ENCODE measurements around the gene C9orf152. TPM values are rescaled to one million over a fixed set of nuclear protein-coding genes. Genes with fewer than 3 reads are reported as not detected.
A peak's percentile ranks its signal among the peaks of the same experiment; 100 is the strongest.

Gene C9orf152
- total RNA-seq, 1 donor: not detected

DNA sequence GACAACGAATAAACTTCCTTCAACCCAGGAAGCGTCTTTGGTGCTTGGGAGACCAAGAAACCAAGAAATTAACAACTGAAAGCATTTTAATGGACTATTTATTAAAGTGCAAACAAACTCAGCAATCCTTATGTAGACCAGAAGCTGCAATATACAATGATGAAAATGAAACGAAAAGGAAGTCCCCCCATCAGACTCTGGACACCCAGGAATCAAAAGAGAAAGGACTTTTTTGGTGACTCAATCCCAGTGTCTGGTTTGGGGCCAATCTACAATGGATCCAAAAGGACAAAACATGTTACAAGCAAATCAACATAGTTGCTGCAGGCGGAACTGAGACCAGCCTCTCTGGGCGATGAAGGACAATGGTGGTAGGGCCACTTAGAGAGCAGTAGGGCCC lies 39.5 kb downstream of the C9orf152 start:
- DNase-seq (ENCODE audit: low read depth): no peak
- TF ChIP-seq, protein P1, sequence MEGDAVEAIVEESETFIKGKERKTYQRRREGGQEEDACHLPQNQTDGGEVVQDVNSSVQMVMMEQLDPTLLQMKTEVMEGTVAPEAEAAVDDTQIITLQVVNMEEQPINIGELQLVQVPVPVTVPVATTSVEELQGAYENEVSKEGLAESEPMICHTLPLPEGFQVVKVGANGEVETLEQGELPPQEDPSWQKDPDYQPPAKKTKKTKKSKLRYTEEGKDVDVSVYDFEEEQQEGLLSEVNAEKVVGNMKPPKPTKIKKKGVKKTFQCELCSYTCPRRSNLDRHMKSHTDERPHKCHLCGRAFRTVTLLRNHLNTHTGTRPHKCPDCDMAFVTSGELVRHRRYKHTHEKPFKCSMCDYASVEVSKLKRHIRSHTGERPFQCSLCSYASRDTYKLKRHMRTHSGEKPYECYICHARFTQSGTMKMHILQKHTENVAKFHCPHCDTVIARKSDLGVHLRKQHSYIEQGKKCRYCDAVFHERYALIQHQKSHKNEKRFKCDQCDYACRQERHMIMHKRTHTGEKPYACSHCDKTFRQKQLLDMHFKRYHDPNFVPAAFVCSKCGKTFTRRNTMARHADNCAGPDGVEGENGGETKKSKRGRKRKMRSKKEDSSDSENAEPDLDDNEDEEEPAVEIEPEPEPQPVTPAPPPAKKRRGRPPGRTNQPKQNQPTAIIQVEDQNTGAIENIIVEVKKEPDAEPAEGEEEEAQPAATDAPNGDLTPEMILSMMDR (IDR thresholded peaks at IDR 0.05; ENCODE audit: insufficient read depth, low read depth, low read length): no peak
- H3K4me3 ChIP-seq (ENCODE audit: low read depth, low read length): no peak overlapping the region

DNA sequence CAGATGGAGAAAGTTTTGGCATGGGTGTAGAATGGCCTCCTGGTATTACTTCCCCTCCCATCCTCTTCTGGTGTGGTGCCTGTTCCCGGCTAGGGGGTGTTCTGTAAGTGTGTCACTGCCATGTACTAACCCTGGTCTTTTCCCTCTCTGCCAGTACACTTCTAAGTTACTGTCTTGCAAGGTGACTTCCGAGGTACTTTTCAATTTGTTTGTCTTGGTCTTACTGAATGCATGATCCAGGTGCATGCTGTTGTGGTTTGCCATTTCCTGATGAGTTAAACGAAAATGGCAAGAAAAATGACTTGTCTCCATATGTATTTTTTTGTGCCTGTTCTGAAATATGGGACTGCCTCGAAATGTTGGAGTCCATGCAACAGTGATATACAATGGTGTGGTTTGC lies 46.0 kb downstream of the C9orf152 start:
- TF ChIP-seq, protein P1 (IDR thresholded peaks at IDR 0.05; ENCODE audit: insufficient read depth, low read depth, low read length): no peak
- no peak overlapping the region for H3K4me3 ChIP-seq (ENCODE audit: low read depth, low read length)
- no peak for DNase-seq (ENCODE audit: low read depth)

DNA sequence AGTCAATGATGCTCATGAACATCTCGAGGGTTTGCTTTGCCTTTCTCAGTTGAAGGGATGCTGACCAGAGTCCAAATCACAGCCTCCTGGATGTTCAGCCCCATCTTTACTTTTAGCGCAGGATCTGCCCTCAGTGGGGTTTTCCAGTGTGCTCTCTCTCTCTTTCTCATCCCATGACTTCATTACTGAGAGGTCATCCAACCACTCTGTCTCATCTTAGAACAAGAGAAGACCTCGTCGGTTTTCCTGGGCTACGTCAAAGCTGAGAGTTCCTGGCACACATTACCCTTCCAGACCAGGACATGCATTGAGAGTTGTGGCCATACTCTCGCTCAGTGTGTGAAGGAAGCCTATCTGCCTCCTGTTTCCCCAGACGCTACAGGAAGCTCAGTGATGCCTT lies 47.3 kb downstream of the C9orf152 start:
- DNase-seq (ENCODE audit: low read depth): no peak
- TF ChIP-seq, protein P1 (IDR thresholded peaks at IDR 0.05; ENCODE audit: insufficient read depth, low read depth, low read length): no peak
- no peak overlapping the region for H3K4me3 ChIP-seq (ENCODE audit: low read depth, low read length)

DNA sequence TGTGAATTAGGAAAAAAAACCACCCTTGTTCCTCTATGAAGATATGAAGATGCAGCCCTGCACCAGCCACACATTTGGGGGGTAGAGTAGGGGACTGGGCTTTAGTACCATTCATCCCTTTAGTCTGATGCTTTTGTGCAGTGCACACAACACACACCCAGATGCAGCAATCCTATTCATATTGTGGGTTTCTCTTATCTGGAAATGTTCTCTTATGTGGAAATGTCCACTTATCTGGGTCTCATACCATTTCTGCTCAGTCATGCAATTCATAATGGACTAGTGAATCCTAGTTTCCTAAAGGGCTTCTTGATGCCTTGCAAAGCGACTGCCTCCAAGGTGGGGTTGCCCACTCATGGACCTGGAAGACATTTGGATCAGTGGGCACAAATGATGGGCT lies 47.8 kb downstream of the C9orf152 start:
- TF ChIP-seq, protein P1 (IDR thresholded peaks at IDR 0.05; ENCODE audit: insufficient read depth, low read depth, low read length): no peak
- DNase-seq (ENCODE audit: low read depth): peak; percentile 69
- H3K4me3 ChIP-seq (ENCODE audit: low read depth, low read length): no peak overlapping the region

DNA sequence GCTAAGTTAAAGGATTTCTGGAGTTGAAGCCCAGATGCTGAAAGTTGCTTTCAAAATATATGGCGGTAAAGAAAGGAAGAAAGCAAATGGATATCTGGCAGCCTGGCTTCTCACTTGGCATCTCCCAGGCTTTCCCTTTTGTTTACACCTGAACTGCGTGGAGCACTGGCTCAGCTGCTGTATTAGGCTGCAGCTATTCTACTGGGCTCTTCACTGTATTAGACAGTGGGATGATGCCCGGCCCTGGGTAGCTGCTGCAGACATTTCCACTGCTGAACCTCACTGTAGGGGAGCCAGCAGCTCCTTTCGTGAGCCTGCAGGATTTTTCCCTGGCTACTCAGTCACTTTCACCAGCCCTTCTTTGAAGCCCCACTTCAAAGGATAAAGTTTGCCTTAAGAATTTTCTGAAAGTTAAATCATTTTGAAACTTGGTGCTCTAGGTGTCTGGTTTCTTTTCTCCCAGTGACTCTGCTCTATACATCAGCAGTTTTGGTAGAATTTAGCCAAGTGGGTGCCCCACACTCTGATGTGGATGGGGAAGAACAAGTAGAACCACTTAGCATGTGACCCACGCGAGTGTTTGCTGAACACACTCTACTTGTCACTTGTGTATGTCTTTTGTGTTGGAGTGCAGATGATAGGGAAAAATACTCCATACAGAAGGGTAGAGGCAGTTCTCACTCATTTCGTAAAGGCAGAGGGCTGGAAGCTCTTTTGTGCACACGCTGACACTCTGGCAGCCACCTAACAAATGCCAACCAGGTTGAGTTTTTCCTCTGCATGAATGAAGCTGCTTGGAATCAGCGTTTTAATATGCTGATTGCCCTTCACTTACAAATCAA lies 49.9 kb downstream of the C9orf152 start:
- DNase-seq (ENCODE audit: low read depth): no peak
- TF ChIP-seq, protein P1 (IDR thresholded peaks at IDR 0.05; ENCODE audit: insufficient read depth, low read depth, low read length): no peak
- no peak overlapping the region for H3K4me3 ChIP-seq (ENCODE audit: low read depth, low read length)

DNA sequence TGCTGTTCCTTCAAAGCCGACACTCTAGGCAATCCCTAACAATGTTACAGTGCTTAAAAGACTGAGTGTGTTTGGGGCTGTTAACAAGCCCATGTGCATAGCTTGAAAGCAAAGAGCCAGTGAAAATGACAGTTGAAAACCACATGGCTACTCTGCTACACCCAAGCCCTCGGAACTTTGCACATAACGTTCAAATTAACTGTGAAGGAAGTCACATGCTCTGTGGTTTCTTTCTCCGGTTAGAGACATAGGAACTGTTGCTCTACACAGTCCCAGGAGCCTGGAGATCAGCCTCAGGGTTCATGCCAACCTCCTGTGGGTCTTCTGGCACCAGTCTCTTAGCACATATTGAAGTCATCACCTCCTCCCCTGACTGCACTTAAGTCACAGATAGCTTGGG lies 51.1 kb downstream of the C9orf152 start:
- TF ChIP-seq, protein P1 (IDR thresholded peaks at IDR 0.05; ENCODE audit: insufficient read depth, low read depth, low read length): no peak
- no peak overlapping the region for H3K4me3 ChIP-seq (ENCODE audit: low read depth, low read length)
- DNase-seq (ENCODE audit: low read depth): peak; percentile 71

All from fibroblast of villous mesenchyme (primary cell).